GM12801 (cell line): Measurements from ENCODE around the gene BLID.

Experiments
- CTCF ChIP-seq: IDR thresholded peaks from one replicate; pipeline ENCODE4 v1.5.1; 2011; ENCODE audit warnings: control low read depth; ENCODE audit not compliant: insufficient read length; ENCODE audit errors: extremely low read depth

BLID gene

GRCh38 chr11:122077459-122077858, 38.6 kb downstream of the BLID start:
- TF ChIP-seq CTCF = no peak

DNA sequence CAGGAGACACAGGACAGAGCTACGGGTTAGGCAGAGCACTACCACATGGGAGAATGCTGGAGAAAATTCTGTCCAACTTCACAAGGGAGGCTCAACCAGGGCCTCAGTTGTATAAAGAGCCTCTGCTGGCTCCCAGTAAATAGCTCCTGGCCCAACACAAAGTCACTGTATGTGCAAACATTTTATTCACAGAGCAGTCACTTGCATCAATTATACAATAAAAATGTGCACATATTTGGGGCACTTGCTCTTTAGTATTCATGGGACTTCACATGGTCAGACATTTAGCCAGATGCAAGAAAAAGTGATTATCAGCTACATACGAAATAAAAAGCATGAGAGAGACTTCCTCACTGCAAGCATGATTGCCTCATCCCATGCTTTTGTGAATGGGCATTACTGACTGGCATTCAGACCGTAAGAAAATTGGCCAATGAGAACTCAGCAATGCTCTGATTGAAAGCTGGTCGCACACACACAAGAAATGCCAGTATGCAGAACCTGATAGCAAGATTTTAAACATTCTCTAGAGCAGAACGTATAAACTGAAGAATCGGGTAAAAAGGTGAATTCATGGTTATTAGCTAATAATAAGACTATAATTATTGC, 39.4 kb downstream of the BLID start:
- no peak for TF ChIP-seq CTCF

- no peak for TF ChIP-seq CTCF
These were observed 41.0 kb downstream of the BLID start for GRCh38 chr11:122075016-122075415.

GRCh38 chr11:122074022-122074421, 42.0 kb downstream of the BLID start:
- no peak for TF ChIP-seq CTCF

DNA sequence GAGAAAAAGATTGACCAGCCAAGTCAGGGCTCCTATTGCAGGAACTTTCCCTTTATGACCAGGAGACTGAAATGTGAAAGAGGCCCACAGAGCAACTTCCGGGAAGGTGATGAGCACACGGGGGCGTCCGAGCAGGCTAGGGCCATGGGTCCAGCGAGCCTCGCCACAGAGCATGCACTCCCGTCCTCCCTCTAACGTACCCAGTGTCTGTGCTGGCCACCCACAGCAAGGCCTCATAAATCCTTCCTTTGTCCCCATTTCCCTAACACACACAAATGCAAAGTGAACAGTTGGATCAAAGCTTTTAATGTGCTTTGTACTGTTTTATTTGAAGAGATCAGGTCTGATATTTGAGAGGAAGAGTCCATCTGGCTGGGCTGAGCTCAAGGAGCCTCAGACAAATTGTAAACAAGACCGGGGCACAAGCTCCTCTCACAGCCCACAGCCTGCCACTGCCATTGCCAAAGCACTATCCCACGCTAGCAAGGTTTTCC, 44.3 kb downstream of the BLID start:
- no peak for TF ChIP-seq CTCF

DNA sequence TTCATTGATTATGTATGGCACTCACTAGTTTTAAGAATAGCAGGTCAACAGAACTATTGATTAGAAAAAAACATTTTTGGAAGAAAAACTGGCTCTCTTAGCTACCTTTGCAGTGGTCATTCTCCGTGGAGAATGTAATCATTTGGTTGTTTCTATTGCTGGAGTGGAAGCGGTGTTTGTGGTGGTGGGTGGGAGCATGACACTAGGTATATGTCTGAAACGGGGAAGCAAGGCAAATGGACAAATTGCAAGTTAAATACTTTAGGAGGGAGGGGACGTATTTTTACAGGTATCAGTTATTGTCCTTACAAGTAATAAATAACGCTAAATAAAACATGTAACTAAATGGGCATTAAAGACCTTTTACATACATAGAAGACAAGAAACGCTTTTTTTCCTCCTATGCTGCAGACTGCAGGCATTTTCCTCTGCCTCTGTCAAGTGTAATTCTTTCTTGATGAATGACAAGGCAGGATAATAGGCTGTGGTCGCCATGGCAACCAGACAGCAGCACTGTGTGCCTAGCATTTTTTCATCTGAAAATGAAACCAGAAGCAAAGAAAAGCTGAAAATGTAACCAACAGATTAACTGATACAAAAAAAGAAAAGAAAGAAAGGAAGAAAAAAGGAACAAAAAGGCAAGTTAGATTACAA, 46.2 kb downstream of the BLID start:
- no peak for TF ChIP-seq CTCF

DNA sequence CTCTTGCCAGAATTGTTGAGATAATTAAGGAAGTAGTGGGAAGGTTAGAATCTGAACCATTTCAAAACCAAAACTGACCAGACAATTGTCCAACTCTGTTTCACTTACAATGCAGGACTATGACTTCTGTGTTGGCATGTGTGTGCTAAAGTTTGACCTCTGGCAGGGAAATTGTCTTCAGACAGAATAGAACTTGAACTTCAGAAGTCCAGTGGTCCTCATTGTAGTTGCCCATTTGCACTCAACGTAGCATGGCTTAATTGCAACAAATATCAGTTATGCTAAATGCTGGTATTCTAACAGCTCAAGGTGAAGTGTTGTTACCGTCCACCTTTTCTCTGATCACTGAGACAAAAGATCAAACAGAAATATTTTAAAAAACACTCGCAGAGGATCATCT, 47.2 kb downstream of the BLID start:
- TF ChIP-seq CTCF = no peak
